Measurements from ENCODE around the gene NINJ2. TPM values are rescaled to one million over a fixed set of nuclear protein-coding genes. Genes with fewer than 3 reads are reported as not detected.
A peak's percentile ranks its signal among the peaks of the same experiment; 100 is the strongest.

NINJ2 gene
- polyA plus RNA-seq, 3 donors: 32.9 to 92.7 (median 73.7) TPM

- Histone ChIP-seq H3K36me3 (replicated peaks in 1 of 2; ENCODE audit: control insufficient read depth in 1 of 2, insufficient read depth in 2 of 2, low read length in 2 of 2) (no peaks in the 10 kb centered on the region), H3K9ac (ENCODE audit: insufficient read depth, low read length, poor library complexity, severe bottlenecking) (no peak overlapping the region), H2AFZ (ENCODE audit: insufficient read depth, low read depth, low read length, poor library complexity, severe bottlenecking) (no peak overlapping the region), H3K4me1 (ENCODE audit: control insufficient read depth in 1 of 2, insufficient read depth in 2 of 2, low read length in 2 of 2) (peaks cover 15 to 20% of the 10 kb centered on the region in 2 donors), H3K4me2 (replicated peaks; ENCODE audit: extremely low read depth, low read length, poor library complexity, severe bottlenecking) (no peak overlapping the region), H4K20me1 (ENCODE audit: insufficient read depth, low read length) (no peaks in the 10 kb centered on the region), H3K27ac (ENCODE audit: low read depth in 1 of 2, low read length in 2 of 2) (no peak overlapping the region), H3K27me3 (ENCODE audit: control insufficient read depth in 2 of 2, insufficient read depth in 2 of 2, low read length in 2 of 2) (no peaks in the 10 kb centered on the region), H3K79me2 (ENCODE audit: insufficient read depth, low read length) (no peaks in the 10 kb centered on the region), H3K4me3 (replicated peaks in 1 of 3; ENCODE audit: low read depth in 2 of 3, low read length in 3 of 3) (no peak overlapping the region), H3K9me3 (replicated peaks in 1 of 2; ENCODE audit: control insufficient read depth in 1 of 2, insufficient read depth in 1 of 2, low read length in 2 of 2) (no peaks in the 10 kb centered on the region)
- H3K36me3 Mint-ChIP-seq: no peaks in the 10 kb centered on the region
- intact Hi-C loops (cut with micrococcal nuclease): no loop called here
- no peak for DNase-seq
- H3K4me3 Mint-ChIP-seq: no peak overlapping the region
- no peak for TF ChIP-seq CTCF (IDR thresholded peaks at IDR 0.05)
- H3K9me3 Mint-ChIP-seq: peaks cover 0 to 1% (median 0%) of the 10 kb centered on the region in 7 donors
- WGBS (ENCODE audit: insufficient coverage): 90% methylated on average over 2 of the region's 8 CpGs
- peak overlapping the region in 2 of 7 donors; percentile 42 to 45 for H3K27ac Mint-ChIP-seq
- H3K4me1 Mint-ChIP-seq: peaks cover 30% of the 10 kb centered on the region
- peaks cover 0 to 5% (median 2%) of the 10 kb centered on the region in 3 donors for H3K27me3 Mint-ChIP-seq (ENCODE audit: low read depth in 3 of 3)
Measured at GRCh38 chr12:669576-669945, 6.3 kb upstream of the NINJ2 start.

DNA sequence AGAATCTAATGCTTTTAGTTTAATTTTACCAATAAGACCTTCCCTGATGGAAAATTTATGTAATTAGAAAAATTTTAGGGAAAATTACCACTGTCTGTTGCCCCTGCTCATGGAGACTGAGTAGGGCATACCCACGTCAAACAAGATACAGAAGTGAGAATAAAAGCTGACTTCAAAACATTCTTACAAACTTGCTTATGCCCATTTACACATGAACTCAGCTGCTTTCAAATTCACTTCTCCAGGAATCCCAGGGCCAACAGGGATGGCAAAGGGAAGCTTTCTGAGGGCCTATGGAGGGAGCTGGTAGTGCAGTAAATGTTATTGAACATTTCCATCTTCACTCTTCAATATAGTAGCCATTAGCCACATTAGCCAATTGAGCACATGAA lies 4.8 kb upstream of the NINJ2 start:
- Histone ChIP-seq H3K36me3 (replicated peaks in 1 of 2; ENCODE audit: control insufficient read depth in 1 of 2, insufficient read depth in 2 of 2, low read length in 2 of 2) (no peaks in the 10 kb centered on the region), H3K4me1 (ENCODE audit: control insufficient read depth in 1 of 2, insufficient read depth in 2 of 2, low read length in 2 of 2) (peaks cover 13 to 16% of the 10 kb centered on the region in 2 donors), H3K4me3 (replicated peaks in 1 of 3; ENCODE audit: low read depth in 2 of 3, low read length in 3 of 3) (no peak overlapping the region), H4K20me1 (ENCODE audit: insufficient read depth, low read length) (no peaks in the 10 kb centered on the region), H3K4me2 (replicated peaks; ENCODE audit: extremely low read depth, low read length, poor library complexity, severe bottlenecking) (no peak overlapping the region), H2AFZ (ENCODE audit: insufficient read depth, low read depth, low read length, poor library complexity, severe bottlenecking) (no peak overlapping the region), H3K9ac (ENCODE audit: insufficient read depth, low read length, poor library complexity, severe bottlenecking) (no peak overlapping the region), H3K79me2 (ENCODE audit: insufficient read depth, low read length) (no peaks in the 10 kb centered on the region), H3K27ac (ENCODE audit: low read depth in 1 of 2, low read length in 2 of 2) (no peak overlapping the region), H3K9me3 (replicated peaks in 1 of 2; ENCODE audit: control insufficient read depth in 1 of 2, insufficient read depth in 1 of 2, low read length in 2 of 2) (no peaks in the 10 kb centered on the region), H3K27me3 (ENCODE audit: control insufficient read depth in 2 of 2, insufficient read depth in 2 of 2, low read length in 2 of 2) (no peaks in the 10 kb centered on the region)
- Mint-ChIP-seq H3K27me3 (ENCODE audit: low read depth in 3 of 3) (peaks cover 0 to 5% (median 2%) of the 10 kb centered on the region in 3 donors), H3K4me1 (peaks cover 25% of the 10 kb centered on the region), H3K36me3 (no peaks in the 10 kb centered on the region), H3K4me3 (no peak overlapping the region), H3K27ac (no peak overlapping the region), H3K9me3 (peaks cover 0 to 1% (median 0%) of the 10 kb centered on the region in 7 donors)
- no peak for TF ChIP-seq CTCF (IDR thresholded peaks at IDR 0.05)
- WGBS (ENCODE audit: insufficient coverage): no CpG with 5 or more reads among the region's 1 CpG
- DNase-seq: no peak
- intact Hi-C loops (cut with micrococcal nuclease): no loop called here
